Prostate gland (tissue), 2 donors: ENCODE results near the gene IRF6.
"Not testable (repeated sequence)": the region's sequence is repeated elsewhere in the genome, so short reads cannot be mapped to it uniquely, and the experiment has no call there.

Experiments used
- POLR2A ChIP-seq: fragments of 450-650 bp; IDR thresholded peaks from one replicate; pipeline ENCODE4 v1.6.1; 2016; ENCODE audit warnings: antibody characterized with exemption, mild to moderate bottlenecking
- POLR2AphosphoS5 ChIP-seq: sonication (generic); formaldehyde crosslinking; IDR thresholded peaks from one replicate; pipeline ENCODE4 v1.6.1; 2017; ENCODE audit warnings: antibody characterized with exemption
- TF ChIP-seq, protein P1 (sequence below), 4 experiments: fragments of 200-600 bp in 2 of 4; fragments of 450-650 bp in 2 of 4; sonication (generic) in 2 of 4; IDR thresholded peaks; 1 replicate in 3 of 4; 2 replicates in 1 of 4; pipeline ENCODE4 v1.5.1; 2016 to 2019; ENCODE audit warnings: antibody characterized with exemption in 4 of 4, mild to moderate bottlenecking in 2 of 4, moderate library complexity in 2 of 4

DNA sequence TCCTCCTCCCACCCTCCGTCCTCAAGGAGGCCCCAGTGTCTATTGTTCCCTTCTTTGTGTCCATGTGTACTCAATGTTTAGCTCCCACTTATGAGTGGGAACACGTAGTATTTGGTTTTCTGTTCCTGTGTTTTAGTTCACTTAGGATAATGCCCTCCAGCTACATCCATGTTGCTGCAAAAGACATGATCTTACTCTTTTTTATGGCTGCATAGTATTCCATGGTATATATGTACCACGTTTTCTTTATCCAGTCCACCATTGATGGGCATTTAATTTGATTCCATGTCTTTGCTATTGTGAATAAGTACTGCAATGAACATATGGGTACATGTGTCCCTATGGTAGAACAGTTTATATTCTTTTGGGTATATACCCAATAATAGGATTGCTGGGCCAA, 12.2 kb downstream of the IRF6 start:
- TF ChIP-seq, protein P1, sequence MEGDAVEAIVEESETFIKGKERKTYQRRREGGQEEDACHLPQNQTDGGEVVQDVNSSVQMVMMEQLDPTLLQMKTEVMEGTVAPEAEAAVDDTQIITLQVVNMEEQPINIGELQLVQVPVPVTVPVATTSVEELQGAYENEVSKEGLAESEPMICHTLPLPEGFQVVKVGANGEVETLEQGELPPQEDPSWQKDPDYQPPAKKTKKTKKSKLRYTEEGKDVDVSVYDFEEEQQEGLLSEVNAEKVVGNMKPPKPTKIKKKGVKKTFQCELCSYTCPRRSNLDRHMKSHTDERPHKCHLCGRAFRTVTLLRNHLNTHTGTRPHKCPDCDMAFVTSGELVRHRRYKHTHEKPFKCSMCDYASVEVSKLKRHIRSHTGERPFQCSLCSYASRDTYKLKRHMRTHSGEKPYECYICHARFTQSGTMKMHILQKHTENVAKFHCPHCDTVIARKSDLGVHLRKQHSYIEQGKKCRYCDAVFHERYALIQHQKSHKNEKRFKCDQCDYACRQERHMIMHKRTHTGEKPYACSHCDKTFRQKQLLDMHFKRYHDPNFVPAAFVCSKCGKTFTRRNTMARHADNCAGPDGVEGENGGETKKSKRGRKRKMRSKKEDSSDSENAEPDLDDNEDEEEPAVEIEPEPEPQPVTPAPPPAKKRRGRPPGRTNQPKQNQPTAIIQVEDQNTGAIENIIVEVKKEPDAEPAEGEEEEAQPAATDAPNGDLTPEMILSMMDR (IDR thresholded peaks at IDR 0.05) = not testable (repeated sequence)
- TF ChIP-seq POLR2A, POLR2AphosphoS5: not testable (repeated sequence)
